ENCODE data around the gene PIK3R5.

GRCh38 chr17:8960325-8961140 lies 5.0 kb downstream of the PIK3R5 start:
- TF ChIP-seq EP300 (IDR thresholded peaks at IDR 0.05) (no peak), CTCF (IDR thresholded peaks at IDR 0.05) (no peak)

All from tibial nerve (tissue), 4 donors.